PC-3 (cell line): ENCODE measurements around the gene PRKCE. TPM values are rescaled to one million over a fixed set of nuclear protein-coding genes. Genes with fewer than 3 reads are reported as not detected.

ENCODE experiments used
- ATAC-seq: fragments of 200-7000 bp; cut with Tn5 transposase; 2 replicates; pipeline ENCODE4 v1.9.1; 2020; ENCODE audit warnings: mild to moderate bottlenecking, moderate library complexity
- BruUV-seq: library from RNA; stranded (reverse); fragments of 400-500 nt; replicated peaks from 2 replicates; lab custom pipeline; 2021; lab: Mats Ljungman, UMichigan
- CTCF ChIA-PET: fragments of 300-600 bp; sonication (Branson Sonifier 250); formaldehyde crosslinking; loops from one replicate; lab custom pipeline; 2022; ENCODE audit warnings: antibody characterized with exemption; lab: Charles Lee
- POLR2A ChIA-PET: fragments of 300-600 bp; sonication (Branson Sonifier 250); formaldehyde crosslinking; loops from one replicate; lab custom pipeline; 2022; ENCODE audit warnings: antibody characterized with exemption; ENCODE audit not compliant: unreplicated experiment; lab: Charles Lee
- DNase-seq: peaks from one replicate; pipeline ENCODE4 v3.0.0-alpha.2; 2015
- H2AFZ ChIP-seq: fragments of 300-600 bp; sonication (generic); 2 replicates; pipeline ENCODE4 v1.6.0; 2016; ENCODE audit warnings: antibody characterized with exemption, low read length
- H3F3A ChIP-seq: fragments of 300-600 bp; sonication (generic); one replicate; pipeline ENCODE4 v1.6.0; 2017; ENCODE audit warnings: antibody characterized with exemption, low read length, control low read depth, mild to moderate bottlenecking; ENCODE audit not compliant: unreplicated experiment
- H3K27ac ChIP-seq: fragments of 300-600 bp; sonication (generic); 2 replicates; pipeline ENCODE4 v1.5.1; 2016; ENCODE audit warnings: mild to moderate bottlenecking, low read length
- H3K27me3 ChIP-seq: fragments of 300-600 bp; sonication (generic); 2 replicates; pipeline ENCODE4 v1.6.1; 2016; ENCODE audit warnings: low read length, mixed read lengths
- H3K36me3 ChIP-seq: fragments of 300-600 bp; sonication (generic); 2 replicates; pipeline ENCODE4 v1.6.1; 2016; ENCODE audit warnings: low read depth, mixed run types, low read length, mixed read lengths
- H3K4me1 ChIP-seq: fragments of 300-600 bp; sonication (generic); 2 replicates; pipeline ENCODE4 v1.5.1; 2016; ENCODE audit warnings: low read length; ENCODE audit not compliant: insufficient read depth
- H3K4me2 ChIP-seq: fragments of 300-600 bp; sonication (generic); 2 replicates; pipeline ENCODE4 v1.6.0; 2016; ENCODE audit warnings: low read length
- H3K4me3 ChIP-seq: fragments of 300-600 bp; sonication (generic); 2 replicates; pipeline ENCODE4 v1.5.1; 2016; ENCODE audit warnings: mild to moderate bottlenecking, low read length, mixed read lengths
- H3K79me2 ChIP-seq: fragments of 300-600 bp; sonication (generic); 2 replicates; pipeline ENCODE4 v1.6.1; 2017; ENCODE audit warnings: low read length, mixed read lengths
- H3K9ac ChIP-seq: fragments of 300-600 bp; sonication (generic); 2 replicates; pipeline ENCODE4 v1.6.0; 2016; ENCODE audit warnings: mild to moderate bottlenecking, low read length
- H3K9me2 ChIP-seq: fragments of 300-600 bp; sonication (generic); replicated peaks from 2 replicates; pipeline ENCODE4 v1.6.1; 2016; ENCODE audit warnings: mixed run types, low read length, mixed read lengths
- H3K9me3 ChIP-seq: fragments of 300-600 bp; sonication (generic); 2 replicates; pipeline ENCODE4 v1.6.1; 2016; ENCODE audit warnings: low read length, mixed read lengths
- H4K20me1 ChIP-seq: fragments of 300-600 bp; sonication (generic); 2 replicates; pipeline ENCODE4 v1.6.1; 2016; ENCODE audit warnings: low read length, mixed read lengths
- EZH2 ChIP-seq: fragments of 300-600 bp; sonication (generic); IDR thresholded peaks from one replicate; pipeline ENCODE4 v1.6.1; 2017; ENCODE audit warnings: antibody characterized with exemption, mild to moderate bottlenecking, low read length; ENCODE audit not compliant: unreplicated experiment
- EZH2phosphoT487 ChIP-seq: fragments of 300-600 bp; sonication (generic); IDR thresholded peaks from 2 replicates; pipeline ENCODE4 v1.6.1; 2018; ENCODE audit warnings: mild to moderate bottlenecking, antibody characterized with exemption, low read length, borderline replicate concordance
- intact Hi-C: fragments of 100-400 bp; cut with micrococcal nuclease; formaldehyde crosslinking; loops from 2 replicates; pipeline ENCODE4 v1.9.0; 2023
- total RNA-seq: library from RNA; depleted of rRNA; stranded (reverse); fragments of >200 nt; gene quantifications from 2 replicates; pipeline ENCODE4 v1.2.3, GENCODE V29; 2014
- TF ChIP-seq, protein P1 (sequence below): fragments of 300-600 bp; sonication (generic); conservative IDR thresholded peaks from 2 replicates; pipeline ENCODE4 v1.5.1; 2017; ENCODE audit warnings: antibody characterized with exemption, low read depth, mild to moderate bottlenecking, low read length

Gene PRKCE
- total RNA-seq, 1 experiment from 2014 or later, result 7.0 TPM

DNA sequence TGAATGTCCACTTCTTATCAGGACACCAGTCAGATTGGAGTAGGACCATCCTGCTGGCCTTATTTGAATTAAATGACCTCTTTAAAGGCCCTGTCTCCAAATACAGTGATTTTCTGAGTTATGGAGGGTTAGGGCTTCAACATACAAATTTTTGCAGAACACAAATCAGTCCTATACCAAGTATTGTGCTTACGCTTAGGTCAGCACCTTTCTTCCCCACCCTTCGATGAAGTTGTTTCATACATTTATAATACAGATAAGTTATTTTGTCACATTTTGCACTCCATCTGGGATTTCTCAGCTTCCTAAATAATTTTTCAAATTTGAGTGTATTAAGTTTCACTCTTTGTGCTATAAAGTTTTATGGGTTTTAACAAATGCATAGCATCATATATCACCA lies 455.2 kb downstream of the PRKCE start:
- Histone ChIP-seq H3K27me3 (no peaks in the 10 kb centered on the region), H3K4me2 (no peak overlapping the region), H3K9me2 (no peaks in the 10 kb centered on the region), H3K9me3 (peaks cover 8% of the 10 kb centered on the region; the same call in 1 of the 2 replicates), H4K20me1 (no peaks in the 10 kb centered on the region), H3K9ac (no peak overlapping the region), H3K79me2 (no peaks in the 10 kb centered on the region), H3K4me1 (no peaks in the 10 kb centered on the region), H3K4me3 (no peak overlapping the region), H3K36me3 (peaks cover 14% of the 10 kb centered on the region; the same call in 1 of the 2 replicates), H2AFZ (no peak overlapping the region), H3F3A (no peaks in the 10 kb centered on the region), H3K27ac (no peak overlapping the region)
- ATAC-seq (no peak), DNase-seq (no peak)
- CTCF ChIA-PET, result no interaction called here
- no peak for TF ChIP-seq EZH2
- TF ChIP-seq EZH2phosphoT487, result no peak
- TF ChIP-seq, protein P1, sequence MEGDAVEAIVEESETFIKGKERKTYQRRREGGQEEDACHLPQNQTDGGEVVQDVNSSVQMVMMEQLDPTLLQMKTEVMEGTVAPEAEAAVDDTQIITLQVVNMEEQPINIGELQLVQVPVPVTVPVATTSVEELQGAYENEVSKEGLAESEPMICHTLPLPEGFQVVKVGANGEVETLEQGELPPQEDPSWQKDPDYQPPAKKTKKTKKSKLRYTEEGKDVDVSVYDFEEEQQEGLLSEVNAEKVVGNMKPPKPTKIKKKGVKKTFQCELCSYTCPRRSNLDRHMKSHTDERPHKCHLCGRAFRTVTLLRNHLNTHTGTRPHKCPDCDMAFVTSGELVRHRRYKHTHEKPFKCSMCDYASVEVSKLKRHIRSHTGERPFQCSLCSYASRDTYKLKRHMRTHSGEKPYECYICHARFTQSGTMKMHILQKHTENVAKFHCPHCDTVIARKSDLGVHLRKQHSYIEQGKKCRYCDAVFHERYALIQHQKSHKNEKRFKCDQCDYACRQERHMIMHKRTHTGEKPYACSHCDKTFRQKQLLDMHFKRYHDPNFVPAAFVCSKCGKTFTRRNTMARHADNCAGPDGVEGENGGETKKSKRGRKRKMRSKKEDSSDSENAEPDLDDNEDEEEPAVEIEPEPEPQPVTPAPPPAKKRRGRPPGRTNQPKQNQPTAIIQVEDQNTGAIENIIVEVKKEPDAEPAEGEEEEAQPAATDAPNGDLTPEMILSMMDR, result no peak
- no TSS peak for BruUV-seq
- POLR2A ChIA-PET, result no interaction called here
- intact Hi-C loops, result no loop called here

DNA sequence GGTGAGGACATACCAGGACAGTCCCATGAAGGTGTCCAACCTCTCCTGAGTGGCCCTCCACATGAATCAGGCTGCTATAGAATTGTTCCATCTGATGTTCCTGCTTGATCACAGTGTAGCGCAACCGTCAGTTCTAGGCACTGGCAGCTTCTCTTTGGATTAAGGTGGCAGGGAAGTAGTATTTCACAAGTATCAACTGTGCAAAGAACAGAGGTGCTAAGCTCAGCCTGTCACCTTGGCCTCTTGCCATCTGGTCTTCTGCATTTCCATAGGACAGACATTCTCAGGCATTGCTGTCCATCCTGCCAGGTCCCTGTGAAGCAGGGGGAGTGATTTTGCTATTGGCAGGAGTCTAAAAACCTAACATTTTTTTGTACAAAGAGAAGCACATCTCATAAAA lies 463.5 kb downstream of the PRKCE start:
- H3K4me1 ChIP-seq, result peaks cover 22% of the 10 kb centered on the region
- H3K4me2 ChIP-seq, result no peak overlapping the region
- no peak overlapping the region for H3K27ac ChIP-seq
- POLR2A ChIA-PET, result no interaction called here
- no peak overlapping the region for H2AFZ ChIP-seq
- no peak overlapping the region for H3K9ac ChIP-seq
- no peaks in the 10 kb centered on the region for H3K27me3 ChIP-seq
- no peak for TF ChIP-seq EZH2
- no peak for TF ChIP-seq EZH2phosphoT487
- TF ChIP-seq, protein P1, result no peak
- intact Hi-C loops, result no loop called here
- H3K9me3 ChIP-seq, result no peaks in the 10 kb centered on the region
- CTCF ChIA-PET, result no interaction called here
- no peaks in the 10 kb centered on the region for H3F3A ChIP-seq
- no peaks in the 10 kb centered on the region for H3K9me2 ChIP-seq
- DNase-seq (no peak), ATAC-seq (no peak)
- no peaks in the 10 kb centered on the region for H3K79me2 ChIP-seq
- BruUV-seq, result no TSS peak
- H3K4me3 ChIP-seq, result no peak overlapping the region
- H3K36me3 ChIP-seq, result no peaks in the 10 kb centered on the region
- no peaks in the 10 kb centered on the region for H4K20me1 ChIP-seq

DNA sequence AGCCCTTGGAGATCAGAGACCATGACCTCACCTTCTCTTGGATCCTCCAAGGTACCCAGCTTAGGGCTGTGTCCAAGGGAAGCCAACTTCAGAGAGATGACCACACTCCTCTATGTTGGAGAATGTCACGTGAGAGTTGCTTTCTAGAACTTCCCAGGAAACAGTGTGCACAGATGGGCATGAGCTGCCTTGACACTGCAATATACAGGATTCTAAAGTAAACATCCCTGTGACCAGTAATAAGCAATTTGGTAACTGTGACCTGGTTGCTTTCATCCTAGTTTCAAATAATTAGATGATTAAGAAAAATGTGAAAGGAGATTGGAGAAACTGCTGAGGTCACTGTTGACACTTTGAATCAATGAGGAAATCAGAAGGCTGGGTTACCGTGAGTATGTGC lies 464.7 kb downstream of the PRKCE start:
- intact Hi-C loops, result no loop called here
- no peaks in the 10 kb centered on the region for H3F3A ChIP-seq
- H3K9ac ChIP-seq, result no peak overlapping the region
- H2AFZ ChIP-seq, result no peak overlapping the region
- H3K27me3 ChIP-seq, result no peaks in the 10 kb centered on the region
- no peaks in the 10 kb centered on the region for H3K79me2 ChIP-seq
- TF ChIP-seq EZH2phosphoT487 (no peak), EZH2 (no peak)
- TF ChIP-seq, protein P1, result no peak
- BruUV-seq, result no TSS peak
- DNase-seq (no peak), ATAC-seq (no peak)
- no peaks in the 10 kb centered on the region for H3K9me2 ChIP-seq
- no peak overlapping the region for H3K27ac ChIP-seq
- ChIA-PET CTCF (no interaction called here), POLR2A (no interaction called here)
- H4K20me1 ChIP-seq, result no peaks in the 10 kb centered on the region
- H3K4me1 ChIP-seq, result peaks cover 22% of the 10 kb centered on the region
- H3K36me3 ChIP-seq, result no peaks in the 10 kb centered on the region
- no peaks in the 10 kb centered on the region for H3K9me3 ChIP-seq
- H3K4me3 ChIP-seq, result no peak overlapping the region
- no peak overlapping the region for H3K4me2 ChIP-seq
